GM13977 (cell line): Measurements from ENCODE around the gene CPB1.

Experiments
- DNase-seq: peaks from one replicate; pipeline ENCODE4 v3.0.0; 2012; ENCODE audit warnings: low spot score
- in situ Hi-C: fragments of 300-500 bp; cut with MboI; formaldehyde crosslinking; loops from one replicate; pipeline ENCODE4 v1.12.0; 2022; ENCODE audit warnings: low sequenced_read_pairs, low pct_unique_long_range_greater_than_20kb, mixed read lengths, inconsistent platforms; ENCODE audit not compliant: unreplicated experiment
- TF ChIP-seq, protein P1 (sequence below): IDR thresholded peaks from 2 replicates; pipeline ENCODE4 v1.5.1; 2012; ENCODE audit warnings: mild to moderate bottlenecking, control low read depth; ENCODE audit not compliant: insufficient read depth; ENCODE audit errors: extremely low read depth, missing control alignments

Gene CPB1

DNA sequence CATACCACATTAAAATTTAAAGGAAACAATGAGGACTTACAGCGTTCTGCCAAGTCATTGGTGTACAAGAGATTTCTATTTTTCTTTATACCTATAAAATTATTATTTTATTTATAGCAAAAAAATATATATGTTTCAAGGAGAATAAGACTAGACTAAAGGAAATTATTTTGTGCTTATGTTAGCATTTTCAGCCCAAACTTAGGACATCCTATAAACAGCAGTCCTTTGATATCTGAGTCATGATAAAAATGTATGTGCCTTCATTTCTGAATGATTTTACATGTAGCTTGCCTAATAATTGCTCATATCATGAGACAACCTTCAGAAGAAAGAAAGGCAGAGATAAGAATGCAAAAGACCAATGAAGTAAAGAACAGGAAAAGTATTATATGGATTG is 20.8 kb downstream of the CPB1 start:
- in situ Hi-C loops = no loop called here

DNA sequence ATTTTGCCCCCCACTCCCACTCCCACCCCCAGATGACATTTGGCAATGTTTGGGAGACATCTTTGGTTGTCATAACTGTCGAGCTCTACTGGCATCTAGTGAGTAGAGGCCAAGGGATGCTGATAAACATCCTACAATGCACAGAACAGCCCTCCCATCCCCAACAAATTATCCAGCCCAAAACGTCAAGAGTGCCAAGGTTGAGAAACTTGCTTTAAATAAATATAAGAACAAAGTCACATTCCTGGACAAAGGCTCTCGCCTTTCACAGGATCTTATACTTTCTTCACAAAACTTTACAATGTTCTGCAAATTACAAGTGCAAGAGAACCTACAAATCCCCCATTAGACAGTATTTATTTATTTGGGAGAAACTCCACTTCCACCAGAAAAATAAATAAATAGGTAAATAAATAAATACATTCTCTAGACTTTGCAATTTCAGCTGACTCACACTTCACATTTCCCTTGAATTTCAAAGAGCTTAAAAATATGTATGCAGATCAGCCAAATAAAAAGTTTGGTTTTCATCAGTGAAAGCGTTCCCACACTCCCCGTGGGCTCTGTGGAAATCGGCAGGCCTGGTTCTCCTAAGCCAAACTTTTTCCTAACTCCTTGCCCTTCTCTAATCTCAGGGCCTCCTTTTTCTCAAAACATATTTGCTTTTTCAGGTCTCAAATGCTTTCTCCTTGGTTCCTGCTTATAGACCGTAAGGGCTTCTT is 24.8 kb downstream of the CPB1 start:
- in situ Hi-C loops = no loop called here

More for the DNA sequence above, 20.8 kb downstream of the CPB1 start:
- no peak for DNase-seq
- TF ChIP-seq, protein P1, sequence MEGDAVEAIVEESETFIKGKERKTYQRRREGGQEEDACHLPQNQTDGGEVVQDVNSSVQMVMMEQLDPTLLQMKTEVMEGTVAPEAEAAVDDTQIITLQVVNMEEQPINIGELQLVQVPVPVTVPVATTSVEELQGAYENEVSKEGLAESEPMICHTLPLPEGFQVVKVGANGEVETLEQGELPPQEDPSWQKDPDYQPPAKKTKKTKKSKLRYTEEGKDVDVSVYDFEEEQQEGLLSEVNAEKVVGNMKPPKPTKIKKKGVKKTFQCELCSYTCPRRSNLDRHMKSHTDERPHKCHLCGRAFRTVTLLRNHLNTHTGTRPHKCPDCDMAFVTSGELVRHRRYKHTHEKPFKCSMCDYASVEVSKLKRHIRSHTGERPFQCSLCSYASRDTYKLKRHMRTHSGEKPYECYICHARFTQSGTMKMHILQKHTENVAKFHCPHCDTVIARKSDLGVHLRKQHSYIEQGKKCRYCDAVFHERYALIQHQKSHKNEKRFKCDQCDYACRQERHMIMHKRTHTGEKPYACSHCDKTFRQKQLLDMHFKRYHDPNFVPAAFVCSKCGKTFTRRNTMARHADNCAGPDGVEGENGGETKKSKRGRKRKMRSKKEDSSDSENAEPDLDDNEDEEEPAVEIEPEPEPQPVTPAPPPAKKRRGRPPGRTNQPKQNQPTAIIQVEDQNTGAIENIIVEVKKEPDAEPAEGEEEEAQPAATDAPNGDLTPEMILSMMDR = no peak

DNA sequence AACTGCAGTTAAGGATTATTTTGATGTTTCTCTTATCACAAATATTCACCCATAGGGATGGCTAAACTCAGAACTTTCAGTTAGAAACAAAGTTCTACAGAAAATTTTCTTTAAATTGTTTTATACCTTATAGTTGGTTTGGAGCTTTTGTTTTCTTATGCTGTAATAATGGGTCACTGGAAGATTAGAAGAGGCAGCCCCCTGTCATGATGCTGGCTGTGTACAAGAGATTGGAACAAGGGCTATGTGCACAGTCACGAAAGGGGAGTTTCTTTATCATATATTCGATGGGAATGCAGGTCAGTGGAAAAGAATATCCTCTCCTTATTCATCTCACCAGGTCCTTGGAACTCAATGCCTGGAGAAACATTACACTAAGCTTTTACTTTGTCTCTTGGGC is 25.5 kb downstream of the CPB1 start:
- TF ChIP-seq, protein P1 = no peak
- in situ Hi-C loops = no loop called here
- no peak for DNase-seq

More for the DNA sequence above, 24.8 kb downstream of the CPB1 start:
- TF ChIP-seq, protein P1 = no peak
- DNase-seq = no peak

DNA sequence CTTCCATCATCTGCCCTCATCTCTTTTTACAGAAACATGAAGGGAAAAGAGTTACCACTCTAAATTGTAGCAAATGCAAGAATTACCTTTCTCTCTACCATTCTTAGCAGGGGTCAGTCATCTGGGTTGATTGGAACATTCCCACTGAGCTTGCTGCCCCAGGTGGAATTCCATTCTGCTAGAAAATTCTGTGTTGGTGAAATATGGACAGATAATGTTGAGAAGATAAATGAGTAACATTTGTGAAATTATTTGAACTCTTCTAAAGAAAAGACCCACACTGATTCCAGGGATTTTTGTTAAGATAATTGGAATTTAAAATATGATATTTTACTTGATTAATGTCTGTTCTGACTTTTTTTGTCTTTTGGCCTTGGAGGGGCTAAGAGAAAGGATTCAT is 26.4 kb downstream of the CPB1 start:
- TF ChIP-seq, protein P1 = no peak
- in situ Hi-C loops = no loop called here
- no peak for DNase-seq

GRCh38 chr3:148856384-148856783 is 28.8 kb downstream of the CPB1 start:
- in situ Hi-C loops = no loop called here
- TF ChIP-seq, protein P1 = no peak
- no peak for DNase-seq

DNA sequence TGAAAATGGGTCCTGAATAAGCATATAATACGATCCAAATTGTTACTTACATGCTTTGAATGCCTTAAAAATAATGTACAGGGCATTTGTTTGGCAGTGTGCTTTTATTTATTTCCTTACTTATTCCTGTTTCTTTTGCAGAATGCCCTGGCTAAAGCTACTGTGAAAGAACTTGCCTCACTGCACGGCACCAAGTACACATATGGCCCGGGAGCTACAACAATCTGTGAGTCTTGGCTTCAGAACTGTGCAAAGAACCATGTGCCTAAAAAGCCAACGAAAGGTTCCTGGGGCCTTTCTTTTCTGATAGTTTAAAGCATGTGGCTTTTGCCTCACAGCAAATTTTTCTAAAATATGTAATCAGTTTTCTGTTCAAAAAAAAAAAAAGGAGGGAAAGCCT is 29.7 kb downstream of the CPB1 start:
- TF ChIP-seq, protein P1 = no peak
- no peak for DNase-seq
- in situ Hi-C loops = no loop called here

DNA sequence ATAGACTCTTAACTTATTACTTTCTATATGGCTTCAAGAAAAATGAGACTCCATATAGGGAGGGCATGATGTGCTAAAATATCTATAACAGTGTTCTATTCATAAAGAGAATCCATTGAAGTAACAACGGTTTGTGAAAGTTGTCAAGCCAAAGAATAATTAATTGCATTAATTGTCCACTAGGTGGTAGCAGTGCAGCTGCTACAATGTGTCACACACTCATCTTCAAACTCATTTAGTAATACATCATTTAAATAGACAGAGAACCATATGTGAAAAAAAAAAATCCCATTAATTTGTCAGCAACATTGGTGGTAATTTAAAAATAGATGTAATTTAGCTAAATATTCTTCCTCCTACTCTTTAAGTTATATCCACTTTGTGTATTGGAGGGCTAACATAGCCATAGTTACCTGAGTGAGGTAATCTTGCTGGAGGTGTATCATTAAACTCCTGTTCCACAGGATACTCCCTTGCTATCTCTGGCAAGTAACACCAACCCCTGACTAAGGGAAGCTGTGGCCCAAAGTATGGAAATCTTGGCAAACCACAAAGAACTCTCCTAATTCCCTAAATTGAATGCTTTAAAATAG is 33.8 kb downstream of the CPB1 start:
- TF ChIP-seq, protein P1 = peak; percentile 65
- DNase-seq = peak; percentile 52
- in situ Hi-C loops = no loop called here
